ENCODE data around the gene ZNF91.
"Not testable (repeated sequence)": the region's sequence is repeated elsewhere in the genome, so short reads cannot be mapped to it uniquely, and the experiment has no call there.

The ZNF91 gene

GRCh38 chr19:23384858-23385257, 10.4 kb downstream of the ZNF91 start:
- no peak for TF ChIP-seq CTCF (IDR thresholded peaks at IDR 0.05; ENCODE audit: control insufficient read depth, extremely low read depth, insufficient read depth)
- H3K4me3 ChIP-seq (ENCODE audit: low read depth, low read length) = no peak overlapping the region
- DNase-seq (ENCODE audit: low read depth) = no peak

- no peak for TF ChIP-seq CTCF (IDR thresholded peaks at IDR 0.05; ENCODE audit: control insufficient read depth, extremely low read depth, insufficient read depth)
- no peak for DNase-seq (ENCODE audit: low read depth)
- H3K4me3 ChIP-seq (ENCODE audit: low read depth, low read length) = no peak overlapping the region
Measured at GRCh38 chr19:23384166-23384565, 11.1 kb downstream of the ZNF91 start.

GRCh38 chr19:23382955-23383354, 12.3 kb downstream of the ZNF91 start:
- no peak for DNase-seq (ENCODE audit: low read depth)
- no peak for TF ChIP-seq CTCF (IDR thresholded peaks at IDR 0.05; ENCODE audit: control insufficient read depth, extremely low read depth, insufficient read depth)
- no peak overlapping the region for H3K4me3 ChIP-seq (ENCODE audit: low read depth, low read length)

GRCh38 chr19:23381114-23381513, 14.2 kb downstream of the ZNF91 start:
- H3K4me3 ChIP-seq (ENCODE audit: low read depth, low read length) = no peak overlapping the region
- TF ChIP-seq CTCF (IDR thresholded peaks at IDR 0.05; ENCODE audit: control insufficient read depth, extremely low read depth, insufficient read depth) = no peak
- DNase-seq (ENCODE audit: low read depth) = no peak

GRCh38 chr19:23379671-23380070, 15.6 kb downstream of the ZNF91 start:
- not testable (repeated sequence) for H3K4me3 ChIP-seq (ENCODE audit: low read depth, low read length); DNase-seq (ENCODE audit: low read depth)

- TF ChIP-seq CTCF (IDR thresholded peaks at IDR 0.05; ENCODE audit: control insufficient read depth, extremely low read depth, insufficient read depth) = no peak
- H3K4me3 ChIP-seq (ENCODE audit: low read depth, low read length) = no peak overlapping the region
Measured at GRCh38 chr19:23378948-23379347, 16.3 kb downstream of the ZNF91 start.

GRCh38 chr19:23377276-23377675, 18.0 kb downstream of the ZNF91 start:
- no peak for TF ChIP-seq CTCF (IDR thresholded peaks at IDR 0.05; ENCODE audit: control insufficient read depth, extremely low read depth, insufficient read depth)
- no peak for DNase-seq (ENCODE audit: low read depth)
- no peak overlapping the region for H3K4me3 ChIP-seq (ENCODE audit: low read depth, low read length)

More at GRCh38 chr19:23378948-23379347, 16.3 kb downstream of the ZNF91 start:
- no peak for DNase-seq (ENCODE audit: low read depth)

Measured in LNCaP clone FGC (cell line).